Stimulated activated CD8-positive, alpha-beta memory T cell treated with anti-CD3 and anti-CD28 coated beads, Interleukin-15, amount 100 ng/mL, for 48 hours (primary cell): Measurements from ENCODE around the gene SYPL1.
"Not testable (repeated sequence)": the region's sequence is repeated elsewhere in the genome, so short reads cannot be mapped to it uniquely, and the experiment has no call there.

Source experiments
- DNase-seq, 2 donors: peaks; one replicate each; pipeline ENCODE4 v3.0.0-alpha.2; 2020; ENCODE audit warnings: low read depth in 2 of 2

SYPL1 gene

GRCh38 chr7:106112118-106112971 is at the start of gene SYPL1:
Gene SYPL1 (minus strand): TSS chr7:106112312. CDS start chr7:106112208, 104 bp downstream.
- peak; percentile 87 for DNase-seq

DNA sequence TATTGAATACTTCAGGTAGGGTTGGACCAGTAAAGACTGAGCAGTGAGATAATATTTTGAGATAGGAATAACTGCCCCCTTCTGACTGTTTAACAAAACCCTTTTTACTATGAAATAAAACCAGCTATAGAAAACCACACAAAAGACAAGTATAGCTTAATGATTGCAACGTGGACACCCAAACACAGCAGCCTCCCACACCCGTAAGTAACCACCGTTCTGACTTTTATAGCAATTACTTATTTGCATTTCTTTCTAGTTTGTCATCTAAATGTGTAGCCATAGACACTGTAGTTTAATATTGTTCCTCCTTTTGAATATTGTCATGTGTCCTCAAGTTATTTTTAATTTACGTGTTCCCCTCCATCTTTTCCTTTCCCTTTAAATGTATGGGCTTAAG is 42.9 kb upstream of the SYPL1 start:
- DNase-seq, result no peak

GRCh38 chr7:106153891-106154449 is 41.9 kb upstream of the SYPL1 start:
- DNase-seq, result peak; percentile 36 to 51

- no peak for DNase-seq
Measured at GRCh38 chr7:106152313-106152665, 40.2 kb upstream of the SYPL1 start.

GRCh38 chr7:106151459-106152312 is 39.6 kb upstream of the SYPL1 start:
- DNase-seq, result no peak

DNA sequence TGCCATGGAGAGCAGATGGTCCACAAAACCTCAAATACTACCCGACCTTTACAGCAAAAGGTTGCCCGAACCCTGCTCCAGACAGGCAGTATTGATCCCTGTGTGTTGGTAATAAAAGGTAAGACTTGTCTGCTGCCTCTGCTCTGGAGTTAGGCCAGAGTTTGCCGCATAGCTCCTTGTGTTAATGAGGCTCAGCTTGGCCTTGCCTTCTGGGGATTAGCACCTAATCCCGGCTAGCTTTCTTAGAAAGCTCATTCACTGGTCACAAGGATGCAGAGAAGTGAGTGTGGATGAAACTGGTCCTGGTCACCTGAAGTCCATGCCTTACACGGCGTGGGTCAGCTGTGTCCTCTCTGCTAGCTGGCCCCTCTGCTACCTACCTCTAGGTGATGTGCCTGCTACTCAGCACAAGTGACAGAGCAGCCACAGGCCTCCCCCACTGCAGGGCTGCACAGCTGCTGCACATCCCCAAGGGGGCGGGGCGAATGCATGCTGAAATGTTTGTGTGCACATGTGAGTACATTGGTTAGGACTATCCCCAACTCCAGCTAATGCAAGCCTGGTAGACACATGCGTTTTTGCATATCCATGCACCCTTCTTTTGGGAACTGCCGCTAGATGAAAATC is 31.7 kb upstream of the SYPL1 start:
- DNase-seq, result no peak

DNA sequence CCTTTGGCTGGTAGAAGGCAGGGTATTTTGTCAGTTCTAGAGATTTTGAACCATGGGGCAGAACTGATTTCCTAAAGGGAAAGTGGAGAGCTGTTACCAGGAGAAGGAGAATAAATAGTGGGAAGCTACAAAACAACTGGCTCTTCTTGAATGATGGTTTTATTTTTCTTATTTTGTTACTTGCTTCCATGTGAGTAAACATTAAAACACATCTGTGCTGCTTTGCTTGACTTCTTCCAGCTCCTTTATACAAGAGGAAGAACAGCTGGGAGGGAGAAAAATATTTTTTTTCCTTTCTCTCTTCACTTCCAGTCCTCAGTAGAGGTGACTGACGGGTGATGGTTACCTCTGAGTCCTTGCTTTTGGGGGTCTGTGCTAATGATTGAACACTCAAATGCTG is 30.0 kb upstream of the SYPL1 start:
- no peak for DNase-seq

DNA sequence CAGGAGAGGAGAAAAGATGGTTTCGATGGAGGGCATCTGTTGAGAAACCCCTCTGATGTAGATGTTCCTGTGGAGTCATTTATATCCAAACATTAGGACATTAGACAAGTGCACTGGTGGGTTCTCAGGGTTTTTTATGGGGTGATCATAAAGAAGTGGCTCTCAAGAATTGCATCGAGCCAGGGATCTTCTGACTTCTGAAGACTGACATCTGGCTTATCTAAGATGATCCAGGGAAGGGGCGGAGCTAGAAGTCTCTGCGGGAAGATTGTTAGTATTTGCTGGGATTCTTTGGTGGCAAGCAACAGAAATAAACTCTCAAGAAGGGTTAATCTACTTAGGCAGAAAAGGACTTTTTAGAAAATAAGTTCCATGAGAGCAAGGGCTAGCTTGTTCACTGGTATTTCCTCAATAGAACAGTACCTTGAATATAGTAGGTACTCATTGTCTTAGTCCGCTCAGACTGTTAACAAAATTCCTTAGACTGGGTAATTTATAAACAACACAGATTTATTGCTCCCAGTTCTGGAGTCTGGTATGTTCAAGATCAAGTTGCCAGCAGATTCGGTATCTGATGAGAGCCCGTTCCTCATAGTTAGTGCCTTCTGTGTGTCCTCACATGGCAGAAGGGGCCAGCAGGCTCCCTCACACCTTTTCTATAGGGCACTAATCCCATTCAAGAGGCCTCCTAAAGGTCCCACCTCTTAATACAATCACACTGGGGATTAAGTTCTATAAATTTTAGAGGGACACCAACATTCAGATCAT is 28.5 kb upstream of the SYPL1 start:
- DNase-seq, result no peak

DNA sequence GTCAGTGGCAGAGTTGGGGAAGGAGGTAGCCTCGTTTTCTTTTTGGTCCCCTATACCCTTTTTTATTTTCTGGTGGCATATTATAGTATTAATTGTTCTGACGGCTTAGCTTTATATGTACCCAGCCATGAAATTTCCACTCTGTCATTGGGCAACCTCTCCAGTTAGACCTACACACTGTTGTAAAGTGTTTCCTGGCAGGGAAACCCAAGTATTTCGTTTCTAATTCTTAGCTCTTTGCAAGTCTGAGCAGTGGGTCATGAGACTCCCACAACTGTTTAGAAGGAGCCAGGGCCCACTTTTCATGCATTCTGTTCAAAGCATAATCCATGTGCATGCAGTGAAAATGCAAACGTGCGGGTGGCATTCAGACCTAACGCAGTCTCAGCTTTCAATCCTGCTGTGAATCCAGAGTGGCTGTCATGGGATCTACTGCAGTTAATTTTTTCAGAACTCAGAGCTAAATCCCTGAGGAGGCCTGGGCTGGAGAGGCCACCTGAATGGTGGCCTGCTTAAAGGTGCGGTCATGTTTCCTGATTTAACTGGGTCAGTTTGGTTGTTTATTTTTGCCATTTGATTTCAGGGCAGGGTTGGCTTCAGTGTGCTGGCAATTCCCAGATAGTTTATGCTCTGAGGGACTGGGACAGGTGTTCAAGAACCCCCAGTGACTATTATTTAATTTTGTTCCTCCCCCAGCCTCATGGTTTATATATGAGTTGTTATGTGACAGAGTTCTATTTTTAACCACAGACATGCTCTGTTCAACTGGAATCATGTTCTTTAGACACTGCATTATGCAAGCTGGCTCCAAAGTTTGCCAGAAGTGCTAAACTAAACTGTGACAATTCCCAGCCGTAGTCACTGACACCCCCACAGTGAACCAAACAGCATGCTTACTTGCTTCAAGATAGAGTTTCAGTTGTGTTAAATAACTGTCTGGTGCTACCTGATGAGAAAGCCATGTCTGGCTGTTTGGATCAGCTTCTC is 27.4 kb upstream of the SYPL1 start:
- no peak for DNase-seq

DNA sequence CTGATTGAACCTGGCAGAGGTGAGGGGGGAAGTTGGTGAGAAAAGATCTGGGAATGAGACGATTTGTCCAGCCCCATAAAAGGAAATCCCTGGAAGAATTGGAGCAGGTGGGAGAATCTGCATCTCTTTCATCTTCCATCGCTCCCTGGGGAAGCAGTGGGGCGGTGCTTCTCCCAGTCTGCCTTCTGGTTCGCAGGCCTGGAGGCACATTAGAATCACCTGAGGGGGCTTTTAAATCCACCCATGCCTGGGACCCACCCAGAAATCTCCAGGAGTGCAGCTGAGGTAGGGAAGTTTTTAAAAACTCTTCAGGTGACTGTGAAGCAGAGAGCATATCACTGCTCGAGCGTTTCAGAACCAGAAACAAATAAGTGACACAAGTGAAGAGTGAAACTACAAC is 26.7 kb upstream of the SYPL1 start:
- no peak for DNase-seq

GRCh38 chr7:106138181-106138580 is 26.1 kb upstream of the SYPL1 start:
- not testable (repeated sequence) for DNase-seq

DNA sequence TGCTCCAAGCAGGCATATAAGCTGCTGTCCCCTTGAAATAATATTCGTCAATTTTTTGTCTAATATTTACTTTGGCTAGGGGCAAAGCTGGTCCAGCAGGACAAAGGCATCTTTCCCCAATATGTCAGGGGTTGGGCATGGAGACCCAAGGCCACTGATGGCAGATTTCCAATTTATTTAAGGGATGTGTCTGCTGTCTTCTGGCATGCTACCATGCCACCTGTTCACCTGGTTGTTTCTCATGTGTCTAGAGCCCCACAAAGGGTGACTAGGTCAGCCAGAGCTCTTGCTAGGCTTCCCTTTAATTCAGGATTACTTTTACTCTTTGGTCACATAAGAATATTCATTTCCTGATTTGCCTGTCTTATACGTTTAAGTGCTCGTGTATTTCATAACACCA is 22.1 kb upstream of the SYPL1 start:
- no peak for DNase-seq

GRCh38 chr7:106129291-106129690 is 17.2 kb upstream of the SYPL1 start:
- DNase-seq, result no peak

- DNase-seq, result no peak
Measured at GRCh38 chr7:106128836-106129235, 16.7 kb upstream of the SYPL1 start.

- no peak for DNase-seq
Measured at GRCh38 chr7:106127984-106128780, 16.1 kb upstream of the SYPL1 start.

DNA sequence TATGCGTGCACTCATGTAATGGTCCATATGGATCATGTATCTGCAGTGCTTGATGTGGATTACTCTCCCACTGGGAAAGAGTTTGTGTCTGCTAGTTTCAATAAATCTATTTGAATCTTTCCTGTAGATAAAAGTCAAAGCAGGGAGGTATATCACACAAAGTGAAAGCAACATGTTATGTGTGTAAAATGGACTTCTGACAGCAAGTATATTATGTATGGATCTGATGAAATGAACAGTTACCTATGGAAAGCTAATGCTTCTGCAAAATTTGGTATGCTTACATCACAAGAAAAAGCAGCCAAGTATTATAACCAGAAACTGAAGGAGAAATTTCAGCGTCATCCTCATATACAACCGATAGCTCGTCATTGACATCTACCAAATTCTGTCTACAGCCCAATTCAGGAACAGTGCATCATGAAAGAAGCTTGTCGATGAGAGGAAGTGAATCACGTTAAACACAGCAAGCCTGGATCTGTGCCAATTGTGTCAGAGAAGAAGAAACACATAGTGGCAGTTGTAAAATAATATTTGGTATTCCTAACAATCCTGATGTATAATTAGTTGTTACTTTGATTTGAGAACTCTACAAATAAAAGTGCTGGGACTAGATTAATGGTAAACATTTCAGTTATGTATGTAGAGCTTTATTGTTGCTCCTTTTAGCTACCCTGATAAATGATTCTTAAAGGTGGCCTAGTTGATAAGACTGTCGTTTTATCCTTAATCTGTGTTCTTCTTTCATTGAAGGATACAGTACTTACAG is 14.2 kb upstream of the SYPL1 start:
- no peak for DNase-seq

DNA sequence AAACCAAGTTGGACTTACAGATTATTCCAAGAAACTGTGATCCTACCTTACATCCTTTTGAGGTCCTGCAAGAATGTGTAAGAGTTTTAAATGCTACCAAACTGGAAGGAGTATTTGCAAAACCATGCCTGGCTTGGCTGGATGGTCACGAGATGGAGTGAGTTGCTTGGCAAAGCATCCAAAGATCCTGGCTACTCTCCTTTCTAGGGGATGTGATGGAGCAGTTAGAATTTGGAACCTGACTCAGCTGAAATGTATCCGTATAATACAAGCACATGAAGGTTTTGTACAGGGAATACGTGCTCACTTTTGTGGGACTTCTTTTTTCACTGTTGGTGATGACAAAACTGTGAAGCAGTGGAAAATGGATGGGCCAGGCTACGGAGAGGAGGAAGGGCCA is 13.3 kb upstream of the SYPL1 start:
- DNase-seq, result no peak

DNA sequence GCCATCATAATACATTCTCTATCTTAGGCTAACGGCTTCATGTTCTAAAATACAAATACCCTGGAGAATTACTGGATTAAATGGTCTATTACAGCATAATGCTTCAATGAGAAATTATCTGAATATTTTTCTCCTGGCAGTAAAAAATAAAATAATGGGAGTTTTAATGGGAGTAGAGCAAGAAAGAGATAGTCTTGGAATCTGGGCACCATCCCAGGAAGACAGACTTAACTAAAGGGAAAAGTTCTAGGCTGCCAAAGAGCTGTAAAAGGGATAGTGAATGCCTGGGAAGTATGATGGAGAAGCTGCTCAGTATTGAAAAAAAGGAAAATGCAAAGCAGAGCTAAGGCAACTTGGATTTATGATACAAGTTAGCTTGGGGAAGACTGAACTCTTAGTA is 12.1 kb upstream of the SYPL1 start:
- no peak for DNase-seq

DNA sequence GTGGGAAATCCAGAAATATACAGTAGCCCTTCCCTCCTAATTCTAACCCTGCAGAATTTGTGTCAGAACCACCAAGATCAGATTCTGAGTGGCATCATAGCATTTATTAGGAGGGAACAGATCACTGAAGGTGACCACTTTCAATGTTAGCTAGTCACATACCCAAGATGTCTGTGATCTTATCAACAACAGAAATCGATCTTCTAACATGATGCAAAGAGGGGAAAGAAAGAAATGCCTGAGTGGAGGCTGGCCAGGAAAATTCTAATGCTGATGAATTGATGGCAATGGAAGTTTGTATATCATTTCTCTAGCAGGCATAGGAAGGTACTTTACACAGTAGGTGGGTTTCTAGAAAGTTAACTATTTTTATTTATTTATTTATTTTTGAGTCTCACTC is 10.6 kb upstream of the SYPL1 start:
- DNase-seq, result no peak
